HepG2 (cell line): ENCODE results near the gene LRR1. TPM values are rescaled to one million over a fixed set of nuclear protein-coding genes. Genes with fewer than 3 reads are reported as not detected.
A peak's percentile ranks its signal among the peaks of the same experiment; 100 is the strongest.

Source experiments
- CEBPB ChIP-seq: IDR thresholded peaks from 2 replicates; pipeline ENCODE4 v1.6.1; 2011; ENCODE audit warnings: low read depth, low read length, improper control_type of control experiment, borderline replicate concordance
- DPF2 ChIP-seq: sonication (generic); formaldehyde crosslinking; IDR thresholded peaks from 2 replicates; pipeline ENCODE4 v1.4.0; 2020; ENCODE audit warnings: mild to moderate bottlenecking, low read depth, missing genetic modification reagents, borderline replicate concordance
- GFI1 ChIP-seq: sonication (generic); formaldehyde crosslinking; IDR thresholded peaks from 2 replicates; pipeline ENCODE4 v1.5.0; 2020; ENCODE audit warnings: missing genetic modification reagents, mild to moderate bottlenecking, borderline replicate concordance
- HIVEP1 ChIP-seq: sonication (generic); formaldehyde crosslinking; IDR thresholded peaks from 2 replicates; pipeline ENCODE4 v1.4.0; 2020; ENCODE audit warnings: mild to moderate bottlenecking, missing genetic modification reagents
- KDM4B ChIP-seq: sonication (generic); formaldehyde crosslinking; IDR thresholded peaks from 2 replicates; pipeline ENCODE4 v1.4.0; 2020; ENCODE audit warnings: missing genetic modification reagents
- KLF16 ChIP-seq, 2 experiments: sonication (generic) in 1 of 2; formaldehyde crosslinking in 1 of 2; IDR thresholded peaks; 2 replicates each; pipeline versions ENCODE4 v1.6.1 to v1.8.0; 2016 to 2023; ENCODE audit warnings: missing genetic modification reagents in 2 of 2, missing compliant biosample characterization in 1 of 2
- PHF21A ChIP-seq: sonication (generic); formaldehyde crosslinking; IDR thresholded peaks from 2 replicates; pipeline ENCODE4 v1.5.0; 2020; ENCODE audit warnings: mild to moderate bottlenecking, missing genetic modification reagents
- RERE ChIP-seq: IDR thresholded peaks from 2 replicates; pipeline ENCODE4 v1.6.1; 2016; ENCODE audit warnings: low read depth, missing genetic modification reagents, missing compliant biosample characterization
- THAP11 ChIP-seq: IDR thresholded peaks from 2 replicates; pipeline ENCODE4 v1.6.1; 2016; ENCODE audit warnings: missing biosample characterization, missing genetic modification reagents
- ZNF142 ChIP-seq: sonication (generic); formaldehyde crosslinking; IDR thresholded peaks from 2 replicates; pipeline ENCODE4 v1.4.0; 2020; ENCODE audit warnings: missing genetic modification reagents
- ZNF382 ChIP-seq: sonication (generic); formaldehyde crosslinking; IDR thresholded peaks from 2 replicates; pipeline ENCODE4 v1.5.0; 2020; ENCODE audit warnings: missing genetic modification reagents, mild to moderate bottlenecking, borderline replicate concordance
- ZNF788 ChIP-seq: sonication (generic); formaldehyde crosslinking; IDR thresholded peaks from 2 replicates; pipeline ENCODE4 v1.5.0; 2020; ENCODE audit warnings: mild to moderate bottlenecking, missing genetic modification reagents, borderline replicate concordance
- polyA plus RNA-seq, 8 experiments: library from polyadenylated mRNA; depleted of rRNA in 3 of 8; stranded (reverse) in 7 of 8; unstranded in 1 of 8; fragments of >200 nt; fragmentation: Illumina TruSeq in 4 of 8; extraction: Trizol in 4 of 8; gene quantifications; 2 replicates each; pipeline versions ENCODE4 v1.2.1 to v1.2.3, GENCODE V29; 2011 to 2016; ENCODE audit warnings: low read depth in 4 of 8, missing spikeins in 1 of 8, mixed read lengths in 1 of 8; ENCODE audit not compliant: insufficient read depth in 1 of 8
- total RNA-seq, 5 experiments: library from RNA; depleted of rRNA; stranded (reverse); fragments of >200 nt; fragmentation: Illumina TruSeq; extraction: Trizol; gene quantifications; 2 replicates each; pipeline ENCODE4 v1.2.3, GENCODE V29; 2016; ENCODE audit warnings: low read depth in 1 of 5
- TF ChIP-seq, protein P1 (sequence below): sonication (generic); formaldehyde crosslinking; IDR thresholded peaks from 2 replicates; pipeline ENCODE4 v1.4.0; 2020; ENCODE audit warnings: mild to moderate bottlenecking, low read depth, missing genetic modification reagents
- TF ChIP-seq, protein P2 (sequence below): sonication (generic); formaldehyde crosslinking; IDR thresholded peaks from 2 replicates; pipeline ENCODE4 v1.5.0; 2020; ENCODE audit warnings: mild to moderate bottlenecking, missing genetic modification reagents, moderate library complexity

LRR1 gene
- total and polyA plus RNA-seq, 2 of the 13 experiments (the other 11 are each of a cell fraction or from before 2014, with no cell fraction given): 7.0 to 36.2 TPM

DNA sequence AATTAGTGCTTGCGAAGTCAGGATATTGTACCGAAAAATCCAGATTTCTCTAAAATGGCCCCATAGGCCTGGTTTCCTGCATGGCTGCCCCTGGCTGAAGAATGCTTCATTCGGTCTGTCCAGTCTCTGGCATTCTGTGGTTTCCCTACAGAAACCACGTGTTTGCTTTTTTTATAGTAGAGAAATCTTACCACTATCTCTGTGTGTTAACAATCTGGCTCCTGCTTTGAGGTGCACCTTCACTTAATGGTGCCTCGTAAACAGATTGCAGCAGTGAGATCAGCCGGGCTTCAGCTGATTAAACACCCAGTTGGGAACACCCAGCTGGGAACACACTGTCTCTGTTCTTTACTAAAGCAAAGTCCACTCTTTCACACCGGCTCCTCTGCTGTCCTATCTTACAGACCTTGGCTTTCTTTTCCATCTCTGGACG, 43.0 kb downstream of the LRR1 start (continued):
- TF ChIP-seq, protein P1, sequence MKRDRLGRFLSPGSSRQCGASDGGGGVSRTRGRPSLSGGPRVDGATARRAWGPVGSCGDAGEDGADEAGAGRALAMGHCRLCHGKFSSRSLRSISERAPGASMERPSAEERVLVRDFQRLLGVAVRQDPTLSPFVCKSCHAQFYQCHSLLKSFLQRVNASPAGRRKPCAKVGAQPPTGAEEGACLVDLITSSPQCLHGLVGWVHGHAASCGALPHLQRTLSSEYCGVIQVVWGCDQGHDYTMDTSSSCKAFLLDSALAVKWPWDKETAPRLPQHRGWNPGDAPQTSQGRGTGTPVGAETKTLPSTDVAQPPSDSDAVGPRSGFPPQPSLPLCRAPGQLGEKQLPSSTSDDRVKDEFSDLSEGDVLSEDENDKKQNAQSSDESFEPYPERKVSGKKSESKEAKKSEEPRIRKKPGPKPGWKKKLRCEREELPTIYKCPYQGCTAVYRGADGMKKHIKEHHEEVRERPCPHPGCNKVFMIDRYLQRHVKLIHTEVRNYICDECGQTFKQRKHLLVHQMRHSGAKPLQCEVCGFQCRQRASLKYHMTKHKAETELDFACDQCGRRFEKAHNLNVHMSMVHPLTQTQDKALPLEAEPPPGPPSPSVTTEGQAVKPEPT (CRISPR knock-in tag): no peak
- TF ChIP-seq PHF21A (CRISPR knock-in tag) (peak; percentile 94), GFI1 (CRISPR knock-in tag) (peak; percentile 88), ZNF382 (CRISPR knock-in tag) (no peak), CEBPB (peak; percentile 75), ZNF142 (no peak), HIVEP1 (CRISPR knock-in tag) (peak; percentile 83; the same call in 1 of the 2 replicates), KDM4B (CRISPR knock-in tag) (no peak), KLF16 (CRISPR knock-in tag; IDR thresholded peaks at IDR 0.05) (peak in 1 of 2 experiments; percentile 44; a peak in 1 of 4 replicates), ZNF788 (CRISPR knock-in tag) (peak; percentile 72; the same call in 1 of the 2 replicates), DPF2 (CRISPR knock-in tag) (peak; percentile 83), RERE (CRISPR knock-in tag) (peak; percentile 17; the same call in 1 of the 2 replicates), THAP11 (peak; percentile 59; the same call in 1 of the 2 replicates)
- TF ChIP-seq, protein P2, sequence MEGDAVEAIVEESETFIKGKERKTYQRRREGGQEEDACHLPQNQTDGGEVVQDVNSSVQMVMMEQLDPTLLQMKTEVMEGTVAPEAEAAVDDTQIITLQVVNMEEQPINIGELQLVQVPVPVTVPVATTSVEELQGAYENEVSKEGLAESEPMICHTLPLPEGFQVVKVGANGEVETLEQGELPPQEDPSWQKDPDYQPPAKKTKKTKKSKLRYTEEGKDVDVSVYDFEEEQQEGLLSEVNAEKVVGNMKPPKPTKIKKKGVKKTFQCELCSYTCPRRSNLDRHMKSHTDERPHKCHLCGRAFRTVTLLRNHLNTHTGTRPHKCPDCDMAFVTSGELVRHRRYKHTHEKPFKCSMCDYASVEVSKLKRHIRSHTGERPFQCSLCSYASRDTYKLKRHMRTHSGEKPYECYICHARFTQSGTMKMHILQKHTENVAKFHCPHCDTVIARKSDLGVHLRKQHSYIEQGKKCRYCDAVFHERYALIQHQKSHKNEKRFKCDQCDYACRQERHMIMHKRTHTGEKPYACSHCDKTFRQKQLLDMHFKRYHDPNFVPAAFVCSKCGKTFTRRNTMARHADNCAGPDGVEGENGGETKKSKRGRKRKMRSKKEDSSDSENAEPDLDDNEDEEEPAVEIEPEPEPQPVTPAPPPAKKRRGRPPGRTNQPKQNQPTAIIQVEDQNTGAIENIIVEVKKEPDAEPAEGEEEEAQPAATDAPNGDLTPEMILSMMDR: no peak
